ENCODE data around the gene DDX41. TPM values are rescaled to one million over a fixed set of nuclear protein-coding genes. Genes with fewer than 3 reads are reported as not detected.

The DDX41 gene
- total RNA-seq (2022; extraction: Qiagen RNA extraction; ENCODE audit: low read depth) = 106 to 129 TPM (median 119 TPM) in 5 replicates

GRCh38 chr5:177516601-177517568 lies at the start of gene DDX41:
TSS of gene DDX41 (minus strand) at chr5:177516961. CDS start at chr5:177516945, 16 bp downstream.

GRCh38 chr5:177554474-177555111 lies 37.8 kb upstream of the DDX41 start, which contains the start of gene FAM193B:
TSS of gene FAM193B (minus strand) at chr5:177554563. CDS start at chr5:177554458, 105 bp downstream.

GRCh38 chr5:177509381-177509951 lies 7.3 kb downstream of the DDX41 start, which contains the start of gene DOK3:
TSS of gene DOK3 (minus strand) at chr5:177509826. CDS start at chr5:177509540, 286 bp downstream.

GRCh38 chr5:177497292-177498012 lies 19.3 kb downstream of the DDX41 start, which contains the start of gene PDLIM7:
TSS of gene PDLIM7 (minus strand) at chr5:177497604. CDS start at chr5:177496512, 1,092 bp downstream.

GRCh38 chr5:177473443-177474001 lies 43.2 kb downstream of the DDX41 start, which contains the start of gene DBN1:
TSS of gene DBN1 (minus strand) at chr5:177473634. CDS start at chr5:177473521, 113 bp downstream.

Other genes with a start within 250 kb of the DDX41 start
- 25.4 to 29.7 TPM (median 26.3 TPM) in 5 replicates for gene RAB24, start 213.2 kb downstream of the DDX41 start, total RNA-seq (2022; extraction: Qiagen RNA extraction; ENCODE audit: low read depth)
- 267 to 389 TPM (median 379 TPM) in 5 replicates for gene PRELID1, start 213.2 kb downstream of the DDX41 start, total RNA-seq (2022; extraction: Qiagen RNA extraction; ENCODE audit: low read depth)
- 13.3 to 21.8 TPM (median 18.7 TPM) in 5 replicates for gene MXD3, start 205.1 kb downstream of the DDX41 start, total RNA-seq (2022; extraction: Qiagen RNA extraction; ENCODE audit: low read depth)
- gene LMAN2, start 165.3 kb downstream of the DDX41 start, total RNA-seq (2022; extraction: Qiagen RNA extraction; ENCODE audit: low read depth) = 188 to 233 TPM (median 193 TPM) in 5 replicates
- gene RGS14, start 159.0 kb downstream of the DDX41 start, total RNA-seq (2022; extraction: Qiagen RNA extraction; ENCODE audit: low read depth) = 3.0 to 8.2 TPM (median 6.2 TPM) in 5 replicates
- gene SLC34A1, start 132.5 kb downstream of the DDX41 start, total RNA-seq (2022; extraction: Qiagen RNA extraction; ENCODE audit: low read depth) = not detected in 5 replicates
- gene PFN3, start 116.3 kb downstream of the DDX41 start, total RNA-seq (2022; extraction: Qiagen RNA extraction; ENCODE audit: low read depth) = not detected in 5 replicates
- 13.4 to 26.6 TPM (median 21.8 TPM) in 5 replicates for gene F12, start 107.4 kb downstream of the DDX41 start, total RNA-seq (2022; extraction: Qiagen RNA extraction; ENCODE audit: low read depth)
- gene GRK6, start 90.3 kb downstream of the DDX41 start, total RNA-seq (2022; extraction: Qiagen RNA extraction; ENCODE audit: low read depth) = 19.5 to 27.2 TPM (median 23.5 TPM) in 5 replicates
- 14.4 to 39.0 TPM (median 34.3 TPM) in 5 replicates for gene PRR7, start 70.1 kb downstream of the DDX41 start, total RNA-seq (2022; extraction: Qiagen RNA extraction; ENCODE audit: low read depth)
- gene DBN1, start 43.3 kb downstream of the DDX41 start, total RNA-seq (2022; extraction: Qiagen RNA extraction; ENCODE audit: low read depth) = 54.2 to 72.8 TPM (median 63.0 TPM) in 5 replicates
- gene PDLIM7, start 19.4 kb downstream of the DDX41 start, total RNA-seq (2022; extraction: Qiagen RNA extraction; ENCODE audit: low read depth) = 75.2 to 112 TPM (median 99.1 TPM) in 5 replicates
- gene DOK3, start 7.1 kb downstream of the DDX41 start, total RNA-seq (2022; extraction: Qiagen RNA extraction; ENCODE audit: low read depth) = 3.4 to 6.8 TPM (median 4.7 TPM) in 5 replicates
- gene FAM193B, start 37.6 kb upstream of the DDX41 start, total RNA-seq (2022; extraction: Qiagen RNA extraction; ENCODE audit: low read depth) = 23.8 to 35.4 TPM (median 30.9 TPM) in 5 replicates
- gene TMED9, start 75.2 kb upstream of the DDX41 start, total RNA-seq (2022; extraction: Qiagen RNA extraction; ENCODE audit: low read depth) = 277 to 298 TPM (median 279 TPM) in 5 replicates
- 21.4 to 30.9 TPM (median 26.5 TPM) in 5 replicates for gene B4GALT7, start 83.2 kb upstream of the DDX41 start, total RNA-seq (2022; extraction: Qiagen RNA extraction; ENCODE audit: low read depth)

All from A549 treated with CpdA at 1 μM for 4 hours (cell line).